HG03520 (cell line): ENCODE results near the gene RALGPS2.
"Not testable (repeated sequence)": the region's sequence is repeated elsewhere in the genome, so short reads cannot be mapped to it uniquely, and the experiment has no call there.

Source experiments
- ATAC-seq: cut with Tn5 transposase; IDR thresholded peaks from one replicate; pipeline ENCODE4 v1.9.1; 2021; ENCODE audit warnings: mild to moderate bottlenecking, moderate library complexity; ENCODE audit not compliant: unreplicated experiment

RALGPS2 gene

GRCh38 chr1:178774263-178774662 lies 49.2 kb downstream of the RALGPS2 start:
- no peak for ATAC-seq

GRCh38 chr1:178776553-178776952 lies 51.5 kb downstream of the RALGPS2 start:
- no peak for ATAC-seq

GRCh38 chr1:178781533-178782330 lies 56.7 kb downstream of the RALGPS2 start:
- no peak for ATAC-seq

- no peak for ATAC-seq
Measured at GRCh38 chr1:178784131-178784536, 59.1 kb downstream of the RALGPS2 start.

- ATAC-seq = no peak
Measured at GRCh38 chr1:178792394-178792793, 67.3 kb downstream of the RALGPS2 start.

- ATAC-seq = no peak
Measured at GRCh38 chr1:178796013-178796412, 71.0 kb downstream of the RALGPS2 start.

GRCh38 chr1:178797590-178797989 lies 72.5 kb downstream of the RALGPS2 start:
- ATAC-seq = no peak

- no peak for ATAC-seq
Measured at GRCh38 chr1:178798232-178798861, 73.3 kb downstream of the RALGPS2 start.

- ATAC-seq = no peak
Measured at GRCh38 chr1:178802873-178803272, 77.8 kb downstream of the RALGPS2 start.

- ATAC-seq = no peak
Measured at GRCh38 chr1:178806665-178807300, 81.7 kb downstream of the RALGPS2 start.

GRCh38 chr1:178808529-178808928 lies 83.5 kb downstream of the RALGPS2 start:
- ATAC-seq = no peak

GRCh38 chr1:178810585-178810984 lies 85.5 kb downstream of the RALGPS2 start:
- ATAC-seq = no peak

GRCh38 chr1:178818416-178818815 lies 93.4 kb downstream of the RALGPS2 start:
- ATAC-seq = no peak

GRCh38 chr1:178819123-178819522 lies 94.1 kb downstream of the RALGPS2 start:
- no peak for ATAC-seq

- ATAC-seq = no peak
Measured at GRCh38 chr1:178821134-178821866, 96.3 kb downstream of the RALGPS2 start.

GRCh38 chr1:178825167-178825566 lies 100.1 kb downstream of the RALGPS2 start:
- ATAC-seq = no peak

GRCh38 chr1:178844436-178844835 lies 119.4 kb downstream of the RALGPS2 start:
- no peak for ATAC-seq

GRCh38 chr1:178846306-178846705 lies 121.3 kb downstream of the RALGPS2 start:
- ATAC-seq = no peak

- ATAC-seq = no peak
Measured at GRCh38 chr1:178847396-178847849, 122.4 kb downstream of the RALGPS2 start.

- not testable (repeated sequence) for ATAC-seq
Measured at GRCh38 chr1:178847919-178848318, 122.9 kb downstream of the RALGPS2 start.

- ATAC-seq = no peak
Measured at GRCh38 chr1:178849918-178850317, 124.9 kb downstream of the RALGPS2 start.
